MM.1S (cell line): ENCODE results near the gene WDR31.

Experiments
- DNase-seq: peaks from one replicate; pipeline ENCODE4 v3.0.0-alpha.2; 2015
- H2AFZ ChIP-seq: fragments of 300-600 bp; sonication (generic); 2 replicates; pipeline ENCODE4 v1.6.0; 2016; ENCODE audit warnings: antibody characterized with exemption, low read length
- H3F3A ChIP-seq: fragments of 300-600 bp; sonication (generic); 2 replicates; pipeline ENCODE4 v1.6.1; 2016; ENCODE audit warnings: mild to moderate bottlenecking, antibody characterized with exemption, low read length, moderate library complexity, mixed read lengths; ENCODE audit not compliant: insufficient read depth
- H3K27ac ChIP-seq: fragments of 300-600 bp; sonication (generic); 2 replicates; pipeline ENCODE4 v1.5.1; 2016; ENCODE audit warnings: mild to moderate bottlenecking, low read length
- H3K27me3 ChIP-seq: fragments of 300-600 bp; sonication (generic); replicated peaks from 2 replicates; pipeline ENCODE4 v1.6.0; 2016; ENCODE audit warnings: low read length; ENCODE audit not compliant: insufficient read depth
- H3K36me3 ChIP-seq: fragments of 300-600 bp; sonication (generic); replicated peaks from 2 replicates; pipeline ENCODE4 v1.6.1; 2016; ENCODE audit warnings: mild to moderate bottlenecking, low read length, mixed read lengths; ENCODE audit not compliant: insufficient read depth
- H3K4me1 ChIP-seq: fragments of 300-600 bp; sonication (generic); 2 replicates; pipeline ENCODE4 v1.6.1; 2016; ENCODE audit warnings: low read length, mixed read lengths
- H3K4me2 ChIP-seq: fragments of 300-600 bp; sonication (generic); 2 replicates; pipeline ENCODE4 v1.6.0; 2016; ENCODE audit warnings: low read depth, low read length
- H3K4me3 ChIP-seq: fragments of 300-600 bp; sonication (generic); 2 replicates; pipeline ENCODE4 v1.5.1; 2016; ENCODE audit warnings: low read length, mixed read lengths
- H3K79me2 ChIP-seq: fragments of 300-600 bp; sonication (generic); 2 replicates; pipeline ENCODE4 v1.6.1; 2016; ENCODE audit warnings: mixed run types, low read length, mixed read lengths
- H3K9ac ChIP-seq: fragments of 300-600 bp; sonication (generic); 2 replicates; pipeline ENCODE4 v1.6.1; 2016; ENCODE audit warnings: low read length, mixed read lengths
- H3K9me2 ChIP-seq: fragments of 300-600 bp; sonication (generic); replicated peaks from 2 replicates; pipeline ENCODE4 v1.6.1; 2016; ENCODE audit warnings: mild to moderate bottlenecking, low read length, mixed read lengths; ENCODE audit not compliant: insufficient read depth
- H3K9me3 ChIP-seq: fragments of 300-600 bp; sonication (generic); replicated peaks from 2 replicates; pipeline ENCODE4 v1.6.1; 2016; ENCODE audit warnings: mild to moderate bottlenecking, low read length, mixed read lengths; ENCODE audit not compliant: insufficient read depth
- H4K20me1 ChIP-seq: fragments of 300-600 bp; sonication (generic); 2 replicates; pipeline ENCODE4 v1.6.1; 2016; ENCODE audit warnings: mild to moderate bottlenecking, low read length, moderate library complexity, mixed read lengths; ENCODE audit not compliant: insufficient read depth
- CTCF ChIP-seq: fragments of 300-600 bp; sonication (generic); IDR thresholded peaks from 2 replicates; pipeline ENCODE4 v1.5.1; 2016; ENCODE audit warnings: antibody characterized with exemption, low read length, mixed read lengths
- EZH2 ChIP-seq: fragments of 300-600 bp; sonication (generic); optimal IDR thresholded peaks from 2 replicates; pipeline ENCODE3; 2017; ENCODE audit warnings: low read depth, mild to moderate bottlenecking, antibody characterized with exemption, low read length, mixed read lengths
- EZH2phosphoT487 ChIP-seq: fragments of 300-600 bp; sonication (generic); IDR thresholded peaks from 2 replicates; pipeline ENCODE4 v1.6.1; 2018; ENCODE audit warnings: antibody characterized with exemption, low read length

The WDR31 gene

GRCh38 chr9:113274474-113275156 lies 65.5 kb downstream of the WDR31 start:
- no peaks in the 10 kb centered on the region for H3K9me2 ChIP-seq
- H3K79me2 ChIP-seq: peaks cover 57% of the 10 kb centered on the region
- H2AFZ ChIP-seq: peak overlapping the region; percentile 84
- DNase-seq: peak; percentile 74
- H3K9ac ChIP-seq: peak overlapping the region; percentile 93
- H4K20me1 ChIP-seq: no peaks in the 10 kb centered on the region
- peak overlapping the region; percentile 80 for H3K27ac ChIP-seq
- TF ChIP-seq EZH2 (no peak), CTCF (peak; percentile 75)
- H3K4me2 ChIP-seq: peak overlapping the region; percentile 85
- peaks cover 6% of the 10 kb centered on the region; the same call in 1 of the 2 replicates for H3K36me3 ChIP-seq
- H3F3A ChIP-seq: peaks cover 6% of the 10 kb centered on the region
- H3K4me1 ChIP-seq: peaks cover 10% of the 10 kb centered on the region
- no peaks in the 10 kb centered on the region for H3K9me3 ChIP-seq
- no peaks in the 10 kb centered on the region for H3K27me3 ChIP-seq
- peak overlapping the region; percentile 98 for H3K4me3 ChIP-seq

GRCh38 chr9:113269871-113270270 lies 70.2 kb downstream of the WDR31 start:
- H4K20me1 ChIP-seq: no peaks in the 10 kb centered on the region
- TF ChIP-seq CTCF (no peak), EZH2 (no peak), EZH2phosphoT487 (no peak)
- H3K4me1 ChIP-seq: peaks cover 6% of the 10 kb centered on the region; the same call in 1 of the 2 replicates
- H3K4me2 ChIP-seq: no peak overlapping the region
- H3K4me3 ChIP-seq: no peak overlapping the region
- H3K9me3 ChIP-seq: no peaks in the 10 kb centered on the region
- peaks cover 13% of the 10 kb centered on the region for H3K79me2 ChIP-seq
- H3F3A ChIP-seq: peaks cover 4% of the 10 kb centered on the region
- no peak overlapping the region for H3K9ac ChIP-seq
- H3K9me2 ChIP-seq: no peaks in the 10 kb centered on the region
- H3K36me3 ChIP-seq: 0 out of 2 replicates have a peak, but pooled peaks cover 4% of the 10 kb centered on the region
- DNase-seq: no peak
- H2AFZ ChIP-seq: no peak overlapping the region
- no peak overlapping the region for H3K27ac ChIP-seq
- no peaks in the 10 kb centered on the region for H3K27me3 ChIP-seq

GRCh38 chr9:113269355-113269754 lies 70.7 kb downstream of the WDR31 start:
- DNase-seq: no peak
- Histone ChIP-seq H3K79me2 (peaks cover 8% of the 10 kb centered on the region), H3K9me3 (no peaks in the 10 kb centered on the region), H3K36me3 (0 out of 2 replicates have a peak, but pooled peaks cover 4% of the 10 kb centered on the region), H3K9ac (no peak overlapping the region), H3K9me2 (no peaks in the 10 kb centered on the region), H3K4me2 (no peak overlapping the region), H3K27me3 (no peaks in the 10 kb centered on the region), H3K4me3 (no peak overlapping the region), H3F3A (no peaks in the 10 kb centered on the region), H4K20me1 (no peaks in the 10 kb centered on the region), H2AFZ (no peak overlapping the region), H3K27ac (no peak overlapping the region), H3K4me1 (peaks cover 6% of the 10 kb centered on the region; the same call in 1 of the 2 replicates)
- no peak for TF ChIP-seq EZH2
- no peak for TF ChIP-seq EZH2phosphoT487
- TF ChIP-seq CTCF: no peak
